ENCODE results near the gene XNDC1N.
"Not testable (repeated sequence)": the region's sequence is repeated elsewhere in the genome, so short reads cannot be mapped to it uniquely, and the experiment has no call there.

GRCh38 chr11:71889181-71889872 lies 39.1 kb downstream of the XNDC1N start:
- not testable (repeated sequence) for TF ChIP-seq EZH2 (IDR thresholded peaks at IDR 0.05; ENCODE audit: borderline replicate concordance, insufficient read depth, low read length, poor library complexity, severe bottlenecking); RAD21 (conservative IDR thresholded peaks at IDR 0.05); REST (IDR thresholded peaks at IDR 0.05; ENCODE audit: borderline replicate concordance)
- TF ChIP-seq, protein P1, sequence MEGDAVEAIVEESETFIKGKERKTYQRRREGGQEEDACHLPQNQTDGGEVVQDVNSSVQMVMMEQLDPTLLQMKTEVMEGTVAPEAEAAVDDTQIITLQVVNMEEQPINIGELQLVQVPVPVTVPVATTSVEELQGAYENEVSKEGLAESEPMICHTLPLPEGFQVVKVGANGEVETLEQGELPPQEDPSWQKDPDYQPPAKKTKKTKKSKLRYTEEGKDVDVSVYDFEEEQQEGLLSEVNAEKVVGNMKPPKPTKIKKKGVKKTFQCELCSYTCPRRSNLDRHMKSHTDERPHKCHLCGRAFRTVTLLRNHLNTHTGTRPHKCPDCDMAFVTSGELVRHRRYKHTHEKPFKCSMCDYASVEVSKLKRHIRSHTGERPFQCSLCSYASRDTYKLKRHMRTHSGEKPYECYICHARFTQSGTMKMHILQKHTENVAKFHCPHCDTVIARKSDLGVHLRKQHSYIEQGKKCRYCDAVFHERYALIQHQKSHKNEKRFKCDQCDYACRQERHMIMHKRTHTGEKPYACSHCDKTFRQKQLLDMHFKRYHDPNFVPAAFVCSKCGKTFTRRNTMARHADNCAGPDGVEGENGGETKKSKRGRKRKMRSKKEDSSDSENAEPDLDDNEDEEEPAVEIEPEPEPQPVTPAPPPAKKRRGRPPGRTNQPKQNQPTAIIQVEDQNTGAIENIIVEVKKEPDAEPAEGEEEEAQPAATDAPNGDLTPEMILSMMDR (IDR thresholded peaks at IDR 0.05; ENCODE audit: poor library complexity, severe bottlenecking), result not testable (repeated sequence)
